H1 (cell line): ENCODE results near the gene UBXN1. TPM values are rescaled to one million over a fixed set of nuclear protein-coding genes. Genes with fewer than 3 reads are reported as not detected.
"Not testable (repeated sequence)": the region's sequence is repeated elsewhere in the genome, so short reads cannot be mapped to it uniquely, and the experiment has no call there.

Experiments
- CTCF ChIA-PET: fragments of 300-600 bp; sonication (Branson Sonifier 250); formaldehyde crosslinking; loops from one replicate; lab custom pipeline; 2021; ENCODE audit not compliant: partially characterized antibody; lab: Charles Lee
- POLR2A ChIA-PET: fragments of 300-600 bp; sonication (Branson Sonifier 250); formaldehyde crosslinking; loops from one replicate; lab custom pipeline; 2021; ENCODE audit warnings: inconsistent platforms; ENCODE audit not compliant: partially characterized antibody; lab: Charles Lee
- DNase-seq, 2 experiments: peaks; one replicate each; pipeline versions ENCODE4 v3.0.0 to v3.0.0-alpha.2; 2010 to 2022; ENCODE audit warnings: low spot score in 2 of 2, low read depth in 1 of 2, mixed read lengths in 1 of 2
- FAIRE-seq: peaks from 2 replicates; lab custom pipeline; 2011; peaks lifted over from hg19 to GRCh38; lab: Jason Lieb, UNC
- H2AFZ ChIP-seq: 2 replicates; pipeline ENCODE4 v1.8.1; 2012; ENCODE audit warnings: low read length, inconsistent platforms
- H2AK5ac ChIP-seq: 2 replicates; pipeline ENCODE4 v1.6.1; 2013; ENCODE audit warnings: low read depth, low read length
- H2BK120ac ChIP-seq: replicated peaks from 2 replicates; pipeline ENCODE3; 2013; ENCODE audit warnings: low read depth, low read length, inconsistent platforms
- H2BK12ac ChIP-seq: 2 replicates; pipeline ENCODE4 v1.6.1; 2013; ENCODE audit warnings: low read depth, low read length
- H2BK15ac ChIP-seq: 2 replicates; pipeline ENCODE4 v1.6.1; 2013; ENCODE audit warnings: low read length
- H2BK20ac ChIP-seq: 2 replicates; pipeline ENCODE4 v1.6.1; 2013; ENCODE audit warnings: low read length
- H2BK5ac ChIP-seq: 2 replicates; pipeline ENCODE4 v1.6.1; 2013; ENCODE audit warnings: low read depth, low read length
- H3K14ac ChIP-seq: 2 replicates; pipeline ENCODE4 v1.6.1; 2013; ENCODE audit warnings: inconsistent platforms; ENCODE audit not compliant: insufficient read length
- H3K18ac ChIP-seq: 2 replicates; pipeline ENCODE4 v1.6.1; 2013; ENCODE audit warnings: low read length; ENCODE audit errors: extremely low read depth
- H3K23ac ChIP-seq: 2 replicates; pipeline ENCODE4 v1.6.1; 2013; ENCODE audit warnings: inconsistent platforms; ENCODE audit not compliant: insufficient read length
- H3K23me2 ChIP-seq: 2 replicates; pipeline ENCODE4 v1.6.1; 2013; ENCODE audit warnings: low read depth, low read length
- H3K27ac ChIP-seq: 2 replicates; pipeline ENCODE4 v1.6.1; 2011; ENCODE audit warnings: low read depth, low read length, inconsistent platforms
- H3K27me3 ChIP-seq, 4 experiments: replicated peaks in 1 of 4; 1 replicate in 1 of 4; 2 replicates in 3 of 4; pipeline versions ENCODE4 v1.6.1 to v1.8.1; 2011 to 2013; ENCODE audit warnings: low read length in 3 of 4, mild to moderate bottlenecking in 3 of 4, inconsistent platforms in 2 of 4, mixed read lengths in 2 of 4, moderate library complexity in 1 of 4; ENCODE audit not compliant: control insufficient read depth in 3 of 4, insufficient read depth in 3 of 4; ENCODE audit errors: extremely low read depth in 1 of 4
- H3K36me3 ChIP-seq, 4 experiments: 2 replicates each; pipeline versions ENCODE4 v1.6.1 to v1.8.1; 2011 to 2013; ENCODE audit warnings: mild to moderate bottlenecking in 4 of 4, low read length in 3 of 4, moderate library complexity in 2 of 4, control low read depth in 1 of 4, inconsistent platforms in 1 of 4; ENCODE audit not compliant: insufficient read depth in 4 of 4, control insufficient read depth in 2 of 4
- H3K4ac ChIP-seq: replicated peaks from 2 replicates; pipeline ENCODE3; 2013; ENCODE audit warnings: low read length, low read depth, mixed read lengths, inconsistent platforms; ENCODE audit not compliant: insufficient read length
- H3K4me1 ChIP-seq, 4 experiments: replicated peaks in 1 of 4; 1 replicate in 1 of 4; 2 replicates in 3 of 4; pipeline versions ENCODE4 v1.6.1 to v1.8.1; 2011 to 2013; ENCODE audit warnings: low read length in 3 of 4, inconsistent platforms in 2 of 4, mixed read lengths in 1 of 4; ENCODE audit not compliant: insufficient read depth in 4 of 4, control insufficient read depth in 3 of 4
- H3K4me2 ChIP-seq, 2 experiments: 2 replicates each; pipeline versions ENCODE4 v1.6.1 to v1.8.1; 2011 to 2013; ENCODE audit warnings: low read depth in 2 of 2, low read length in 2 of 2, control low read depth in 1 of 2, inconsistent platforms in 1 of 2, mild to moderate bottlenecking in 1 of 2; ENCODE audit not compliant: insufficient read depth in 1 of 2
- H3K4me3 ChIP-seq, 4 experiments: fragments of 200-600, 300-600 bp in 1 of 4; sonication (generic), shearing (Covaris generic), sonication (Bioruptor Twin) in 1 of 4; 2 replicates each; pipeline versions ENCODE4 v1.5.1 to v1.8.1; 2011 to 2016; ENCODE audit warnings: low read length in 4 of 4, low read depth in 3 of 4, control low read depth in 2 of 4, inconsistent platforms in 2 of 4, mild to moderate bottlenecking in 2 of 4, mixed read lengths in 1 of 4, moderate library complexity in 1 of 4; ENCODE audit not compliant: insufficient read depth in 2 of 4; ENCODE audit errors: extremely low read depth in 1 of 4
- H3K56ac ChIP-seq: replicated peaks from 2 replicates; pipeline ENCODE3; 2013; ENCODE audit warnings: low read depth, mild to moderate bottlenecking, mixed read lengths, low read length, inconsistent platforms; ENCODE audit not compliant: insufficient read length
- H3K79me1 ChIP-seq: 2 replicates; pipeline ENCODE4 v1.6.1; 2013; ENCODE audit warnings: low read depth, low read length, control low read depth
- H3K79me2 ChIP-seq, 2 experiments: 2 replicates each; pipeline versions ENCODE4 v1.6.1 to v1.8.1; 2012 to 2013; ENCODE audit warnings: low read length in 2 of 2, mild to moderate bottlenecking in 2 of 2, inconsistent platforms in 1 of 2; ENCODE audit not compliant: insufficient read depth in 2 of 2, control insufficient read depth in 1 of 2
- H3K9ac ChIP-seq, 4 experiments: replicated peaks in 1 of 4; 1 replicate in 1 of 4; 2 replicates in 3 of 4; pipeline versions ENCODE4 v1.6.1 to v1.8.1; 2011 to 2013; ENCODE audit warnings: low read depth in 3 of 4, low read length in 3 of 4, control low read depth in 2 of 4, mild to moderate bottlenecking in 2 of 4, moderate library complexity in 2 of 4, inconsistent platforms in 1 of 4; ENCODE audit errors: extremely low read depth in 1 of 4
- H3K9me3 ChIP-seq, 2 experiments: 2 replicates each; pipeline versions ENCODE4 v1.6.1 to v1.8.1; 2012 to 2013; ENCODE audit warnings: mild to moderate bottlenecking in 2 of 2, moderate library complexity in 2 of 2, control low read depth in 1 of 2, inconsistent platforms in 1 of 2, low read depth in 1 of 2, low read length in 1 of 2, mixed read lengths in 1 of 2; ENCODE audit not compliant: insufficient read depth in 2 of 2
- H4K20me1 ChIP-seq, 2 experiments: replicated peaks in 1 of 2; 2 replicates each; pipeline versions ENCODE3 to v1.8.1; 2011 to 2013; ENCODE audit warnings: inconsistent platforms in 2 of 2, low read length in 2 of 2, mild to moderate bottlenecking in 1 of 2; ENCODE audit not compliant: insufficient read depth in 2 of 2, control insufficient read depth in 1 of 2
- H4K5ac ChIP-seq: 2 replicates; pipeline ENCODE4 v1.6.1; 2013; ENCODE audit warnings: low read length, low read depth, mixed read lengths, inconsistent platforms; ENCODE audit not compliant: insufficient read length
- H4K8ac ChIP-seq: 2 replicates; pipeline ENCODE4 v1.8.0; 2013; ENCODE audit warnings: mild to moderate bottlenecking, moderate library complexity, low read length, inconsistent platforms; ENCODE audit not compliant: insufficient read depth; ENCODE audit errors: extremely low read depth
- H4K91ac ChIP-seq: replicated peaks from 2 replicates; pipeline ENCODE3; 2013; ENCODE audit warnings: low read length, mixed read lengths, inconsistent platforms; ENCODE audit not compliant: insufficient read length
- WGBS, 2 experiments: shearing (Covaris generic) in 1 of 2; methylation state at CpG; one replicate each; pipeline versions ENCODE4 v1.1.6 to v1.1.7; 2013 to 2015; ENCODE audit warnings: low lambda C conversion rate in 2 of 2, mixed read lengths in 2 of 2, inconsistent platforms in 1 of 2, low coverage in 1 of 2, missing lambda C conversion rate in 1 of 2; ENCODE audit not compliant: insufficient replicate concordance in 2 of 2, insufficient coverage in 1 of 2, insufficient read length in 1 of 2; ENCODE audit errors: extremely low coverage in 1 of 2, missing lambda C conversion rate in 1 of 2; 5-methylcytosine and 5-hydroxymethylcytosine counted together
- polyA plus RNA-seq, 7 experiments: library from polyadenylated mRNA; depleted of rRNA in 3 of 7; stranded (reverse) in 5 of 7; unstranded in 2 of 7; fragments of >200 nt in 5 of 7; fragments of 200-250 nt in 2 of 7; gene quantifications; 1 replicate in 5 of 7; 2 replicates in 1 of 7; 4 replicates in 1 of 7; pipeline versions ENCODE4 v1.2.1 to v1.2.3, GENCODE V29; 2011 to 2013; ENCODE audit warnings: missing spikeins in 2 of 7, mixed read lengths in 2 of 7
- total RNA-seq: library from RNA; stranded (reverse); fragmentation: NEBNext Ultra II Directional; extraction: Animal tissue kit (Norgen Biotek cat#: 25700); gene quantifications from 2 replicates; pipeline ENCODE4 v1.2.1, GENCODE V29; 2021

UBXN1 gene
- total and polyA plus RNA-seq, 2 of the 8 experiments (the other 6 are each of a cell fraction or from before 2014, with no cell fraction given), result 78.6 to 114 TPM

GRCh38 chr11:62675415-62675814, 3.5 kb downstream of the UBXN1 start:
- H4K5ac ChIP-seq, H2BK12ac ChIP-seq, H3K56ac ChIP-seq, H3K23ac ChIP-seq, H3K9me3 ChIP-seq, H4K8ac ChIP-seq, H3K79me1 ChIP-seq, DNase-seq, H2BK5ac ChIP-seq, H3K14ac ChIP-seq, H3K4me1 ChIP-seq, H3K4ac ChIP-seq, H2BK15ac ChIP-seq, H3K27me3 ChIP-seq, H3K9ac ChIP-seq, H4K91ac ChIP-seq, H2AFZ ChIP-seq, H3K4me2 ChIP-seq, H4K20me1 ChIP-seq, H3K27ac ChIP-seq, H2BK120ac ChIP-seq, H2AK5ac ChIP-seq, H2BK20ac ChIP-seq, FAIRE-seq, H3K18ac ChIP-seq, H3K4me3 ChIP-seq: not testable (repeated sequence)
- H3K23me2 ChIP-seq, result peaks cover 14% of the 10 kb centered on the region
- peaks cover 0 to 23% of the 10 kb centered on the region in 2 experiments; a peak in 2 of 4 replicates for H3K79me2 ChIP-seq
- H3K36me3 ChIP-seq, result peaks cover 5 to 29% (median 9%) of the 10 kb centered on the region in 4 experiments; a peak in 5 of 8 replicates
- CTCF ChIA-PET, result interaction anchor here (0.6 to 3.2 kb wide), 5 partner anchors 19 to 1592 kb away, joined by 3 to 16 read pairs (median 4); no protein-coding TSS in a partner anchor
- POLR2A ChIA-PET, result interaction anchor here (1.7 to 61.4 kb wide), 4 partner anchors 15 to 95 kb away, joined by 4 to 2041 read pairs (median 1050); partner anchors contain the start of genes BSCL2, C11orf98, CSKMT and GANAB
- WGBS, 2 experiments, result 87% methylated on average over 10 of the region's 10 CpGs; no CpG with 5 or more reads in 1 of the 2 experiments
